GM12878 (cell line): ENCODE results near the gene COL4A2. TPM values are rescaled to one million over a fixed set of nuclear protein-coding genes. Genes with fewer than 3 reads are reported as not detected.

Source experiments
- ATAC-seq: fragments of 200-7000 bp; cut with Tn5 transposase; 3 replicates; pipeline ENCODE4 v1.9.1; 2020; ENCODE audit warnings: mild to moderate bottlenecking, moderate library complexity
- BruUV-seq: library from RNA; stranded (reverse); fragments of 400-500 nt; replicated peaks from 2 replicates; lab custom pipeline; 2021; lab: Mats Ljungman, UMichigan
- CTCF ChIA-PET: fragments of 300-600 bp; sonication (Branson Sonifier 250); formaldehyde crosslinking; extraction: SDS; loops from one replicate; lab custom pipeline; 2021; ENCODE audit warnings: inconsistent platforms; lab: Yijun Ruan, JAX
- POLR2A ChIA-PET: fragments of 350-600 bp; formaldehyde crosslinking; extraction: SDS; loops from one replicate; lab custom pipeline; 2021; ENCODE audit warnings: inconsistent platforms; lab: Charles Lee
- RAD21 ChIA-PET: fragments of 300-600 bp; sonication (Branson Sonifier 250); formaldehyde crosslinking; loops from one replicate; lab custom pipeline; 2023; ENCODE audit warnings: antibody characterized with exemption; ENCODE audit not compliant: unreplicated experiment; lab: Charles Lee
- SMC1A ChIA-PET: fragments of 300-600 bp; sonication (Branson Sonifier 250); formaldehyde crosslinking; loops from one replicate; lab custom pipeline; 2023; ENCODE audit not compliant: unreplicated experiment, uncharacterized antibody; lab: Charles Lee
- DNase-seq: peaks from one replicate; pipeline ENCODE4 v3.0.0-alpha.2; 2011; ENCODE audit warnings: low read depth, low spot score
- FAIRE-seq: peaks from 3 replicates; lab custom pipeline; 2011; peaks lifted over from hg19 to GRCh38; lab: Jason Lieb, UNC
- H2AFZ ChIP-seq: 2 replicates; pipeline ENCODE4 v1.6.0; 2011; ENCODE audit warnings: low read depth, low read length, control low read depth; ENCODE audit not compliant: control insufficient read depth
- H3K27ac ChIP-seq: 2 replicates; pipeline ENCODE4 v1.5.1; 2011; ENCODE audit warnings: control low read depth; ENCODE audit not compliant: control insufficient read depth, insufficient read depth
- H3K27me3 ChIP-seq, 2 experiments: replicated peaks in 1 of 2; 2 replicates each; pipeline versions ENCODE4 v1.6.0 to v1.6.1; 2011; ENCODE audit warnings: low read length in 1 of 2; ENCODE audit not compliant: control insufficient read depth in 2 of 2, insufficient read depth in 2 of 2
- H3K36me3 ChIP-seq, 2 experiments: 2 replicates each; pipeline ENCODE4 v1.5.1; 2011; ENCODE audit warnings: low read length in 1 of 2; ENCODE audit not compliant: control insufficient read depth in 2 of 2, insufficient read depth in 2 of 2
- H3K4me1 ChIP-seq: 2 replicates; pipeline ENCODE4 v1.6.1; 2011; ENCODE audit warnings: mild to moderate bottlenecking, low read length, moderate library complexity, mixed read lengths; ENCODE audit not compliant: control insufficient read depth, insufficient read depth
- H3K4me2 ChIP-seq: 2 replicates; pipeline ENCODE4 v1.6.0; 2011; ENCODE audit warnings: control low read depth; ENCODE audit not compliant: control insufficient read depth, insufficient read depth
- H3K4me3 ChIP-seq: fragments of 200-600 bp; sonication (generic); 2 replicates; pipeline ENCODE4 v1.5.1; 2016
- H3K79me2 ChIP-seq: 2 replicates; pipeline ENCODE4 v1.6.0; 2011; ENCODE audit warnings: low read length; ENCODE audit not compliant: control insufficient read depth, insufficient read depth
- H3K9ac ChIP-seq: 2 replicates; pipeline ENCODE4 v1.8.0; 2011; ENCODE audit warnings: low read length, control low read depth, mixed read lengths; ENCODE audit not compliant: control insufficient read depth, insufficient read depth
- H3K9me3 ChIP-seq: replicated peaks from 3 replicates; pipeline ENCODE4 v1.5.1; 2011; ENCODE audit warnings: mild to moderate bottlenecking, low read length; ENCODE audit not compliant: control insufficient read depth, insufficient read depth
- H4K20me1 ChIP-seq: 2 replicates; pipeline ENCODE4 v1.6.0; 2011; ENCODE audit not compliant: control insufficient read depth, insufficient read depth
- CBX3 ChIP-seq: fragments of 200-600 bp; sonication (generic); IDR thresholded peaks from 2 replicates; pipeline ENCODE4 v1.6.1; 2016; ENCODE audit warnings: low read depth, borderline replicate concordance
- ESRRA ChIP-seq: IDR thresholded peaks from 2 replicates; pipeline ENCODE4 v1.6.1; 2012; ENCODE audit warnings: mild to moderate bottlenecking, low read length, improper control_type of control experiment
- JUNB ChIP-seq: IDR thresholded peaks from 2 replicates; pipeline ENCODE4 v1.6.1; 2016; ENCODE audit warnings: antibody characterized with exemption, mild to moderate bottlenecking
- NRF1 ChIP-seq: conservative IDR thresholded peaks from 2 replicates; pipeline ENCODE4 v1.6.1; 2011; ENCODE audit warnings: mild to moderate bottlenecking, low read depth, low read length, improper control_type of control experiment
- SUPT20H ChIP-seq: IDR thresholded peaks from 2 replicates; pipeline ENCODE4 v1.6.1; 2011; ENCODE audit warnings: low read depth, mild to moderate bottlenecking, low read length, moderate library complexity, borderline replicate concordance; ENCODE audit not compliant: control insufficient read depth
- WGBS: methylation state at CpG from one replicate; pipeline ENCODE4 v1.1.6; 2016; ENCODE audit warnings: low lambda C conversion rate; ENCODE audit not compliant: insufficient replicate concordance, insufficient coverage; ENCODE audit errors: missing lambda C conversion rate; 5-methylcytosine and 5-hydroxymethylcytosine counted together
- in situ Hi-C: fragments of 300-500 bp; cut with MboI; formaldehyde crosslinking; loops from 9 replicates; pipeline ENCODE4 v1.14.3; 2018; ENCODE audit warnings: mixed read lengths
- intact Hi-C: fragments of 100-400 bp; cut with micrococcal nuclease; formaldehyde crosslinking; loops from one replicate; pipeline ENCODE4 v1.14.2; 2022; ENCODE audit not compliant: unreplicated experiment
- polyA plus RNA-seq, 11 experiments: library from polyadenylated mRNA; depleted of rRNA in 4 of 11; unstranded in 6 of 11; stranded (reverse) in 5 of 11; fragments of >200 nt; fragmentation: Nextera tagmentation in 4 of 11; fragmentation: Illumina TruSeq in 1 of 11; extraction: Ambion mirVana in 4 of 11; extraction: Trizol in 1 of 11; gene quantifications; 1 replicate in 1 of 11; 2 replicates in 10 of 11; pipeline versions ENCODE4 v1.2.1 to v1.2.3, GENCODE V29; 2011 to 2016; ENCODE audit warnings: inconsistent platforms in 2 of 11, missing spikeins in 2 of 11, low read depth in 1 of 11
- total RNA-seq, 4 experiments: library from RNA; depleted of rRNA in 3 of 4; stranded (reverse); fragments of >200 nt in 3 of 4; fragmentation: Illumina TruSeq in 1 of 4; extraction: Trizol in 1 of 4; gene quantifications; 2 replicates each; pipeline versions ENCODE4 v1.2.1 to v1.2.3, GENCODE V29; 2013 to 2021
- TF ChIP-seq, protein P1 (sequence below): fragments of 450-650 bp; conservative IDR thresholded peaks from 2 replicates; pipeline ENCODE4 v1.6.1; 2017; ENCODE audit warnings: mild to moderate bottlenecking, moderate library complexity
- TF ChIP-seq, protein P2 (sequence below): fragments of 450-650 bp; IDR thresholded peaks from 2 replicates; pipeline ENCODE4 v1.6.1; 2017; ENCODE audit warnings: mild to moderate bottlenecking, moderate library complexity

The COL4A2 gene
- total and polyA plus RNA-seq, 10 of the 15 experiments (the other 5 are each of a cell fraction or from before 2014, with no cell fraction given) = 0.16 to 1.6 (median 0.62) TPM; not detected in 3

DNA sequence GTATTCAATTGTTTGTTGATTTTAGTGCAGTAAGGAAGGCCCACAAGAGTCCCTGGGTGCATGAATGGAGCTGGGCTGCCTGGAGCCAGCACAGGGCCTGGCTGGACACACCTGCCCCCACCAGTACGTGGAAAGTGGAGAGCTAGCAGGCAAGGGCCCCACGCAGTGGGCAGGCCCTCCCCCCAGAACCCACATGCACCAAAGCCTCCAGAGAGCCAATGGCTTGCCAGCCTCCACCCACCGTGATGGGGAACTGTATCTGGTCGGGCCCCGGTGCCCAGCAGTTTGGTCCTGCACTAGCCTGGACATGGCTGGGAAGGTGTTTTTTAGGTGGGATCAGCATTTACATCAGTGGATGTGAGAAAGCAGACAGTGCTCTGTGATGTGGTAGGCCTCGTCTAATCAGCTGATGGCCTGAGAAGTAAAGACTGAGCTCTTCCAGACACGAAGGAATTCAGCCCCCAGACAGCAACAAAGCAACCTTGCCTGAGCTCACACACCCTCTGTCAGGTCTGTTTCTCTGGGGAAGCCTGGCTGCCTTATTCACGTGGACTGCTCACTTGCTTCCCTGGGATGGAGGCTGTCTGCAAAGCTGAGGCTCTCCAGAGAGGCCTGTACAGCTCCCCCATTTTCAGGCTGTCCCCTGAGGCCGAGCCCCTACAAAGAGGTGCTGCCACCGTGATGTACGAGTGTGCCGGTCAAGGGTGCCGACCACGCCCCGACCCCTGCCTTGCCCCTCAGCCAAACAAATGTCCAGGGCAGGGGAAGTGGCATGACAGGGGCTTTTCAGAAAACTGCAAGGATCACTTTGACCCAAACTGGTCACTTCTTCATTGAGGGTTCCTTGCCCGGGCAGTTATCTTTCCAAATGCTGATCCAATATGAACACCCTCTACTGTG lies 226.9 kb downstream of the COL4A2 start:
- H2AFZ ChIP-seq = no peak overlapping the region
- no peak overlapping the region for H3K27ac ChIP-seq
- TF ChIP-seq JUNB = no peak
- TF ChIP-seq SUPT20H = no peak
- TF ChIP-seq CBX3 = no peak
- TF ChIP-seq, protein P1, sequence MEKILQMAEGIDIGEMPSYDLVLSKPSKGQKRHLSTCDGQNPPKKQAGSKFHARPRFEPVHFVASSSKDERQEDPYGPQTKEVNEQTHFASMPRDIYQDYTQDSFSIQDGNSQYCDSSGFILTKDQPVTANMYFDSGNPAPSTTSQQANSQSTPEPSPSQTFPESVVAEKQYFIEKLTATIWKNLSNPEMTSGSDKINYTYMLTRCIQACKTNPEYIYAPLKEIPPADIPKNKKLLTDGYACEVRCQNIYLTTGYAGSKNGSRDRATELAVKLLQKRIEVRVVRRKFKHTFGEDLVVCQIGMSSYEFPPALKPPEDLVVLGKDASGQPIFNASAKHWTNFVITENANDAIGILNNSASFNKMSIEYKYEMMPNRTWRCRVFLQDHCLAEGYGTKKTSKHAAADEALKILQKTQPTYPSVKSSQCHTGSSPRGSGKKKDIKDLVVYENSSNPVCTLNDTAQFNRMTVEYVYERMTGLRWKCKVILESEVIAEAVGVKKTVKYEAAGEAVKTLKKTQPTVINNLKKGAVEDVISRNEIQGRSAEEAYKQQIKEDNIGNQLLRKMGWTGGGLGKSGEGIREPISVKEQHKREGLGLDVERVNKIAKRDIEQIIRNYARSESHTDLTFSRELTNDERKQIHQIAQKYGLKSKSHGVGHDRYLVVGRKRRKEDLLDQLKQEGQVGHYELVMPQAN = no peak
- TF ChIP-seq, protein P2, sequence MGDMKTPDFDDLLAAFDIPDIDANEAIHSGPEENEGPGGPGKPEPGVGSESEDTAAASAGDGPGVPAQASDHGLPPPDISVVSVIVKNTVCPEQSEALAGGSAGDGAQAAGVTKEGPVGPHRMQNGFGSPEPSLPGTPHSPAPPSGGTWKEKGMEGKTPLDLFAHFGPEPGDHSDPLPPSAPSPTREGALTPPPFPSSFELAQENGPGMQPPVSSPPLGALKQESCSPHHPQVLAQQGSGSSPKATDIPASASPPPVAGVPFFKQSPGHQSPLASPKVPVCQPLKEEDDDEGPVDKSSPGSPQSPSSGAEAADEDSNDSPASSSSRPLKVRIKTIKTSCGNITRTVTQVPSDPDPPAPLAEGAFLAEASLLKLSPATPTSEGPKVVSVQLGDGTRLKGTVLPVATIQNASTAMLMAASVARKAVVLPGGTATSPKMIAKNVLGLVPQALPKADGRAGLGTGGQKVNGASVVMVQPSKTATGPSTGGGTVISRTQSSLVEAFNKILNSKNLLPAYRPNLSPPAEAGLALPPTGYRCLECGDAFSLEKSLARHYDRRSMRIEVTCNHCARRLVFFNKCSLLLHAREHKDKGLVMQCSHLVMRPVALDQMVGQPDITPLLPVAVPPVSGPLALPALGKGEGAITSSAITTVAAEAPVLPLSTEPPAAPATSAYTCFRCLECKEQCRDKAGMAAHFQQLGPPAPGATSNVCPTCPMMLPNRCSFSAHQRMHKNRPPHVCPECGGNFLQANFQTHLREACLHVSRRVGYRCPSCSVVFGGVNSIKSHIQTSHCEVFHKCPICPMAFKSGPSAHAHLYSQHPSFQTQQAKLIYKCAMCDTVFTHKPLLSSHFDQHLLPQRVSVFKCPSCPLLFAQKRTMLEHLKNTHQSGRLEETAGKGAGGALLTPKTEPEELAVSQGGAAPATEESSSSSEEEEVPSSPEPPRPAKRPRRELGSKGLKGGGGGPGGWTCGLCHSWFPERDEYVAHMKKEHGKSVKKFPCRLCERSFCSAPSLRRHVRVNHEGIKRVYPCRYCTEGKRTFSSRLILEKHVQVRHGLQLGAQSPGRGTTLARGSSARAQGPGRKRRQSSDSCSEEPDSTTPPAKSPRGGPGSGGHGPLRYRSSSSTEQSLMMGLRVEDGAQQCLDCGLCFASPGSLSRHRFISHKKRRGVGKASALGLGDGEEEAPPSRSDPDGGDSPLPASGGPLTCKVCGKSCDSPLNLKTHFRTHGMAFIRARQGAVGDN = no peak
- TF ChIP-seq ESRRA = no peak
- no peak for TF ChIP-seq NRF1
- H4K20me1 ChIP-seq = no peaks in the 10 kb centered on the region
- H3K4me3 ChIP-seq = no peak overlapping the region
- no peak for ATAC-seq
- CTCF ChIA-PET = interaction anchor here (0.7 to 1.4 kb wide), 2 partner anchors 28 to 79 kb away, joined by 3 to 4 read pairs; partner anchors contain the start of gene RAB20
- POLR2A ChIA-PET = no interaction called here
- FAIRE-seq = no peak
- peaks cover 13% of the 10 kb centered on the region for H3K4me1 ChIP-seq
- RAD21 ChIA-PET = no interaction called here
- no peak for DNase-seq
- no peaks in the 10 kb centered on the region; the same call in none of the 2 replicates for H3K79me2 ChIP-seq
- H3K9me3 ChIP-seq = no peaks in the 10 kb centered on the region
- no peak overlapping the region for H3K4me2 ChIP-seq
- H3K27me3 ChIP-seq = no peaks in the 10 kb centered on the region
- BruUV-seq = no TSS peak
- no peak overlapping the region for H3K9ac ChIP-seq
- intact Hi-C loops = no loop called here
- 53% methylated on average over 16 of the region's 16 CpGs for WGBS
- in situ Hi-C loops = no loop called here
- SMC1A ChIA-PET = interaction anchor here (1.5 to 1.8 kb wide), 2 partner anchors 8 to 20 kb away, joined by 3 to 7 read pairs; no protein-coding TSS in a partner anchor
- H3K36me3 ChIP-seq = no peaks in the 10 kb centered on the region
